ENCODE results near the gene C10orf53.

The C10orf53 gene

DNA sequence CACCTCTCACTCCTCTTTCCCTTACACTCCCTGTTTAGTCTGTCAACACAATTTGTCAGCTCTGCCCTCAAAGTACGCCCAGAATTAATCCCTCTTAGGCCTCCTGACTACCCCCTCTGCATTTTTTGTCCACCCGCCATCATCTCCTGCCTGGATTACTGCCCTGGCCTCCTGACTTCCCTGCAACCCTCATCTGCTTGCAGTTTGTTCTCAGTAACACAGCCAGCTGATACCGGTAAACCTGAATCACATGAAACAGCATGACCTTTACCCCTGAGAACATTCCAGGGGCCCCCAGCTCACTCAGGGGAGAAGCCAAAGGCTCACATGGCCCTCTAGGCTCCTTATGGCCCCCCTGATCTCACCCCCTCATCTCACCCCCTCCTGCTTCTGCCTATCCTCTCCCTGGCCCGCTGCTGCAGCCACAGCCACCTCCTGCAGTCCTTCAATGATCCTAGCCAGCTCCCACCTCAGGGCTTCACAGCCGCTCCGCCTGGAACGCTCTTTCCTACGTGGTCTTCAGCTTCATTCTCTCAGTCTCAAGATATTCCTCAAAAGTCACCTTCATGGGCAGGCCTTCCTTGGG is 8.9 kb downstream of the C10orf53 start:
- Histone ChIP-seq H3K79me2 (ENCODE audit: insufficient read depth, low read depth) (no peaks in the 10 kb centered on the region), H3K27ac (no peak overlapping the region), H3K9ac (no peak overlapping the region), H3K4me2 (no peak overlapping the region), H3K27me3 (ENCODE audit: insufficient read depth, low read depth) (no peaks in the 10 kb centered on the region), H3K4me3 (IDR thresholded peaks at IDR 0.05; ENCODE audit: insufficient read depth, low read depth, low read length) (no peak overlapping the region), H4K20me1 (ENCODE audit: insufficient read depth) (no peaks in the 10 kb centered on the region), H3K4me1 (ENCODE audit: low read depth, poor library complexity, severe bottlenecking) (no peaks in the 10 kb centered on the region), H3K36me3 (ENCODE audit: insufficient read depth) (no peaks in the 10 kb centered on the region), H2AFZ (ENCODE audit: low read depth) (no peak overlapping the region)
- TF ChIP-seq, protein P1, sequence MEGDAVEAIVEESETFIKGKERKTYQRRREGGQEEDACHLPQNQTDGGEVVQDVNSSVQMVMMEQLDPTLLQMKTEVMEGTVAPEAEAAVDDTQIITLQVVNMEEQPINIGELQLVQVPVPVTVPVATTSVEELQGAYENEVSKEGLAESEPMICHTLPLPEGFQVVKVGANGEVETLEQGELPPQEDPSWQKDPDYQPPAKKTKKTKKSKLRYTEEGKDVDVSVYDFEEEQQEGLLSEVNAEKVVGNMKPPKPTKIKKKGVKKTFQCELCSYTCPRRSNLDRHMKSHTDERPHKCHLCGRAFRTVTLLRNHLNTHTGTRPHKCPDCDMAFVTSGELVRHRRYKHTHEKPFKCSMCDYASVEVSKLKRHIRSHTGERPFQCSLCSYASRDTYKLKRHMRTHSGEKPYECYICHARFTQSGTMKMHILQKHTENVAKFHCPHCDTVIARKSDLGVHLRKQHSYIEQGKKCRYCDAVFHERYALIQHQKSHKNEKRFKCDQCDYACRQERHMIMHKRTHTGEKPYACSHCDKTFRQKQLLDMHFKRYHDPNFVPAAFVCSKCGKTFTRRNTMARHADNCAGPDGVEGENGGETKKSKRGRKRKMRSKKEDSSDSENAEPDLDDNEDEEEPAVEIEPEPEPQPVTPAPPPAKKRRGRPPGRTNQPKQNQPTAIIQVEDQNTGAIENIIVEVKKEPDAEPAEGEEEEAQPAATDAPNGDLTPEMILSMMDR (conservative IDR thresholded peaks at IDR 0.05; ENCODE audit: low read depth, low read length): no peak

DNA sequence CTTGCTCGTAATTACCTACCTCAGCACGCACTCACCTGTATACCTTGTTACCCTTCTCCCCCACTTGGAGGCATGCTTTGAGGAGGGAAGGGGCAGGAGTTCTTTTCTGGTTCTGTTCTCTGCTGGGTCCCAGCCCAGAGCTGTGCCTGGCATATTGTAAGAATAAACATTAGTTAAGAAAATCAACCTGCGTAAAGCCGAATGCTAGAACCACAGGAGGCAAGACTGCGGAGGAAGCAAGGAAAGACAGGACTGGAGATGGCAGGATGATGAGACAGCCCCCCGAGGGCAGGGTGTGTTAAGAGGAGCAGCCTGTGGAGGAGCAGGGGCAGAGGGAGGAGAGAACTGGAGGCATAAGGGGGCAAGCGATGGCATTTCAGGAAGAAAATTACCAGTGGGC is 9.5 kb downstream of the C10orf53 start:
- Histone ChIP-seq H3K36me3 (ENCODE audit: insufficient read depth) (no peaks in the 10 kb centered on the region), H4K20me1 (ENCODE audit: insufficient read depth) (no peaks in the 10 kb centered on the region), H3K27ac (no peak overlapping the region), H3K4me3 (IDR thresholded peaks at IDR 0.05; ENCODE audit: insufficient read depth, low read depth, low read length) (no peak overlapping the region), H3K4me2 (no peak overlapping the region), H2AFZ (ENCODE audit: low read depth) (no peak overlapping the region), H3K4me1 (ENCODE audit: low read depth, poor library complexity, severe bottlenecking) (no peaks in the 10 kb centered on the region), H3K9ac (no peak overlapping the region), H3K27me3 (ENCODE audit: insufficient read depth, low read depth) (no peaks in the 10 kb centered on the region), H3K79me2 (ENCODE audit: insufficient read depth, low read depth) (no peaks in the 10 kb centered on the region)
- TF ChIP-seq, protein P1 (conservative IDR thresholded peaks at IDR 0.05; ENCODE audit: low read depth, low read length): no peak

DNA sequence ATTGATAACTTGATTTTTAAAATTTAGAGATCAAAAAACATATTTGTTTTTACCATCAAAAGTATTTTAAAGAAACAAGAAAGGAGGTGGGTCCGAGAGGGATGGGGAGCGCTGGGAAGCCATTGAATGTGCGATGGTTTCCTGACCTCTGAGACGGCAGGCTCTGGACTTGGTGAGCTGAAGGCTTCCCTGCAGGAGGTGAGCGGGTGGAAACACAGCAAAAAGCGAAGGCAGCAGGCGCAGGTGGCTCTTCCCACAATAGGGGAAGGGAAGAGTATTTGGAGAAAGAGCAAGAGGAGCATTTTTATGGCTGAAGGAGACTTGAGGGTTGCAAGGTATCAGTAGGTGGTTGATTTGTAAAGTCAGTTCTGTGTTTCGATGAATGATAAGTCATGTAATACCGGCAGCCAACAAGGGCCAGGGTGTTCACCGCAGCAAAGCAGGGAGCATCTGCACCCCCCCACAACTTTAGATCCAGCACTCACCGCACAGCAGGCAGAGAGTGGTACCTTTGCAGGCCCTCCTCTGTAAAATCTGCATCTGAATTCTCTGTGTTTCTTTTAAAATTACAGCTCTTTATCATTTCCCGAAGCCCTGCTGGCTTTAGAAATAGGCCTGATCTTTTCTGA is 10.5 kb downstream of the C10orf53 start:
- H3K4me1 ChIP-seq (ENCODE audit: low read depth, poor library complexity, severe bottlenecking): no peaks in the 10 kb centered on the region
- H3K27me3 ChIP-seq (ENCODE audit: insufficient read depth, low read depth): no peaks in the 10 kb centered on the region
- H2AFZ ChIP-seq (ENCODE audit: low read depth): no peak overlapping the region
- no peak overlapping the region for H3K4me2 ChIP-seq
- H3K36me3 ChIP-seq (ENCODE audit: insufficient read depth): no peaks in the 10 kb centered on the region
- H3K4me3 ChIP-seq (IDR thresholded peaks at IDR 0.05; ENCODE audit: insufficient read depth, low read depth, low read length): no peak overlapping the region
- H4K20me1 ChIP-seq (ENCODE audit: insufficient read depth): no peaks in the 10 kb centered on the region
- H3K27ac ChIP-seq: no peak overlapping the region
- TF ChIP-seq, protein P1 (conservative IDR thresholded peaks at IDR 0.05; ENCODE audit: low read depth, low read length): no peak
- no peak overlapping the region for H3K9ac ChIP-seq
- no peaks in the 10 kb centered on the region for H3K79me2 ChIP-seq (ENCODE audit: insufficient read depth, low read depth)

DNA sequence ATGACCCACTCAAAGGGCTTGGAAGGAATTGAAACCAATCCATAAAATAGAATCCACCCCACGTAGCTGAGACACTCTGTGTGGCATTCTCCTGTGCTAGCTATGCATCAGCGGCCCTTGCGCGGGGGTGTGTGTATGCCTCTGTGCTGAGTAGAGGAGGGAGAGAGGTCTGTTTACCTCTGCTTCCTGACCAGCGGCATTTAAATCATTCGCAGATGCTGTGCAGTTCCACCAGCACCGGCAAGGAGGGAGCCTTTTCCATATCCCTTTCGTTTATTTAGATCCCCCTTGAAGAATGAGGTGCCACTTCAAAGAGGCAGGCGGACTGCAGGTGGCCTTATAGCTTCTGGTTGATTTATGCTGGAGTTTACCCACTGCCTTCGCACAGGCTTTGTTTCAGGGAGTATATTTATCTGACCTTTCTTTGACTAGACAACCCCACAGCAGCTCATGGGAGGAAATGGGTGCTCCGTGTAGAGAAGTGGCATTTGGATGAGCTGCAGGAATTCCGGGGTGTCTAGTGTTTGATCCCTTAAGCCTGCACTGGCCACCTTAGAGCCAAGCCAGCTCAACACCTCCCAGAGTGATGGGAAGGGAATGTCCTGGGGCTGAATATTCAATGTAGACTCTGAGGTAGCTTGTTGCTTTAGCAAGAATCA is 11.4 kb downstream of the C10orf53 start:
- Histone ChIP-seq H3K79me2 (ENCODE audit: insufficient read depth, low read depth) (no peaks in the 10 kb centered on the region), H4K20me1 (ENCODE audit: insufficient read depth) (no peaks in the 10 kb centered on the region)

More for the DNA sequence above, 11.4 kb downstream of the C10orf53 start:
- Histone ChIP-seq H2AFZ (ENCODE audit: low read depth) (no peak overlapping the region), H3K4me2 (no peak overlapping the region), H3K4me1 (ENCODE audit: low read depth, poor library complexity, severe bottlenecking) (no peaks in the 10 kb centered on the region), H3K9ac (no peak overlapping the region), H3K27ac (no peak overlapping the region), H3K36me3 (ENCODE audit: insufficient read depth) (no peaks in the 10 kb centered on the region), H3K4me3 (IDR thresholded peaks at IDR 0.05; ENCODE audit: insufficient read depth, low read depth, low read length) (no peak overlapping the region), H3K27me3 (ENCODE audit: insufficient read depth, low read depth) (no peaks in the 10 kb centered on the region)
- TF ChIP-seq, protein P1 (conservative IDR thresholded peaks at IDR 0.05; ENCODE audit: low read depth, low read length): no peak

Data from KMS-11 (cell line).